Caco-2 (cell line): ENCODE results near the gene ALKBH5. TPM values are rescaled to one million over a fixed set of nuclear protein-coding genes. Genes with fewer than 3 reads are reported as not detected.

Experiments used
- BruUV-seq: library from RNA; stranded (reverse); fragments of 400-500 nt; replicated peaks from 2 replicates; lab custom pipeline; 2021; lab: Mats Ljungman, UMichigan
- CTCF ChIA-PET: fragments of 300-600 bp; sonication (Branson Sonifier 250); formaldehyde crosslinking; loops from one replicate; lab custom pipeline; 2022; ENCODE audit warnings: antibody characterized with exemption; lab: Charles Lee
- POLR2A ChIA-PET: fragments of 300-600 bp; sonication (Branson Sonifier 250); formaldehyde crosslinking; loops from one replicate; lab custom pipeline; 2022; ENCODE audit warnings: antibody characterized with exemption; lab: Charles Lee
- DNase-seq, 2 experiments: peaks; one replicate each; pipeline versions ENCODE4 v3.0.0 to v3.0.0-alpha.2; 2020 to 2022
- H3K27me3 ChIP-seq: replicated peaks from 2 replicates; pipeline ENCODE4 v1.6.0; 2011; ENCODE audit warnings: low read length; ENCODE audit not compliant: control insufficient read depth, insufficient read depth
- H3K36me3 ChIP-seq: 2 replicates; pipeline ENCODE4 v1.5.1; 2011; ENCODE audit warnings: low read length; ENCODE audit not compliant: control insufficient read depth, insufficient read depth
- H3K4me1 ChIP-seq: fragments of 250-450 bp; sonication (Bioruptor Pico); 2 replicates; pipeline ENCODE4 v1.5.1; 2020; ENCODE audit warnings: mild to moderate bottlenecking
- H3K4me3 ChIP-seq: 2 replicates; pipeline ENCODE4 v1.5.1; 2011; ENCODE audit warnings: low read depth, mild to moderate bottlenecking, control low read depth, low read length
- H3K9me3 ChIP-seq: fragments of 250-450 bp; sonication (Bioruptor Pico); 2 replicates; pipeline ENCODE4 v1.5.1; 2020; ENCODE audit warnings: mild to moderate bottlenecking, moderate library complexity
- H3K27ac Mint-ChIP-seq: one replicate; pipeline ENCODE4 v1.8.0; 2022; ENCODE audit warnings: mixed read lengths; ENCODE audit not compliant: unreplicated experiment
- H3K27me3 Mint-ChIP-seq: one replicate; pipeline ENCODE4 v1.8.0; 2022; ENCODE audit warnings: mixed read lengths; ENCODE audit not compliant: insufficient read depth, unreplicated experiment
- H3K36me3 Mint-ChIP-seq: one replicate; pipeline ENCODE4 v1.8.0; 2022; ENCODE audit warnings: mild to moderate bottlenecking, mixed read lengths; ENCODE audit not compliant: insufficient read depth, unreplicated experiment
- H3K4me1 Mint-ChIP-seq: one replicate; pipeline ENCODE4 v1.8.0; 2022; ENCODE audit warnings: low read depth, mixed read lengths; ENCODE audit not compliant: unreplicated experiment
- H3K4me3 Mint-ChIP-seq: one replicate; pipeline ENCODE4 v1.8.0; 2022; ENCODE audit warnings: mild to moderate bottlenecking, moderate library complexity, mixed read lengths; ENCODE audit not compliant: unreplicated experiment
- H3K9me3 Mint-ChIP-seq: one replicate; pipeline ENCODE4 v1.8.0; 2022; ENCODE audit warnings: mixed read lengths; ENCODE audit not compliant: unreplicated experiment
- intact Hi-C: fragments of 100-400 bp; cut with micrococcal nuclease; formaldehyde crosslinking; loops from one replicate; pipeline ENCODE4 v1.10.0; 2022; ENCODE audit not compliant: unreplicated experiment
- total RNA-seq: library from RNA; stranded (reverse); gene quantifications from 2 replicates; pipeline ENCODE4 v1.2.3, GENCODE V29; 2022
- TF ChIP-seq, protein P1 (sequence below), 2 experiments: fragments of 200-600 bp in 1 of 2; IDR thresholded peaks; 1 replicate in 1 of 2; 2 replicates in 1 of 2; pipeline versions ENCODE4 v1.5.1 to v1.8.0; 2011 to 2022; ENCODE audit warnings: antibody characterized with exemption in 1 of 2, control low read depth in 1 of 2, inconsistent platforms in 1 of 2, low read depth in 1 of 2, low read length in 1 of 2, mild to moderate bottlenecking in 1 of 2, moderate library complexity in 1 of 2; ENCODE audit not compliant: insufficient read depth in 1 of 2, severe bottlenecking in 1 of 2, unreplicated experiment in 1 of 2

The ALKBH5 gene
- total RNA-seq, 1 experiment from 2014 or later = 101 TPM

- no peaks in the 10 kb centered on the region for H3K27me3 Mint-ChIP-seq
- H3K36me3 Mint-ChIP-seq = no peaks in the 10 kb centered on the region
- POLR2A ChIA-PET = no interaction called here
- Histone ChIP-seq H3K27me3 (no peaks in the 10 kb centered on the region), H3K36me3 (no peaks in the 10 kb centered on the region), H3K4me1 (no peaks in the 10 kb centered on the region), H3K9me3 (no peaks in the 10 kb centered on the region), H3K4me3 (no peak overlapping the region)
- TF ChIP-seq, protein P1, sequence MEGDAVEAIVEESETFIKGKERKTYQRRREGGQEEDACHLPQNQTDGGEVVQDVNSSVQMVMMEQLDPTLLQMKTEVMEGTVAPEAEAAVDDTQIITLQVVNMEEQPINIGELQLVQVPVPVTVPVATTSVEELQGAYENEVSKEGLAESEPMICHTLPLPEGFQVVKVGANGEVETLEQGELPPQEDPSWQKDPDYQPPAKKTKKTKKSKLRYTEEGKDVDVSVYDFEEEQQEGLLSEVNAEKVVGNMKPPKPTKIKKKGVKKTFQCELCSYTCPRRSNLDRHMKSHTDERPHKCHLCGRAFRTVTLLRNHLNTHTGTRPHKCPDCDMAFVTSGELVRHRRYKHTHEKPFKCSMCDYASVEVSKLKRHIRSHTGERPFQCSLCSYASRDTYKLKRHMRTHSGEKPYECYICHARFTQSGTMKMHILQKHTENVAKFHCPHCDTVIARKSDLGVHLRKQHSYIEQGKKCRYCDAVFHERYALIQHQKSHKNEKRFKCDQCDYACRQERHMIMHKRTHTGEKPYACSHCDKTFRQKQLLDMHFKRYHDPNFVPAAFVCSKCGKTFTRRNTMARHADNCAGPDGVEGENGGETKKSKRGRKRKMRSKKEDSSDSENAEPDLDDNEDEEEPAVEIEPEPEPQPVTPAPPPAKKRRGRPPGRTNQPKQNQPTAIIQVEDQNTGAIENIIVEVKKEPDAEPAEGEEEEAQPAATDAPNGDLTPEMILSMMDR (IDR thresholded peaks at IDR 0.05; ENCODE audit: insufficient read depth in 1 of 2, low read depth in 1 of 2, low read length in 1 of 2, severe bottlenecking in 1 of 2, unreplicated experiment in 1 of 2) = no peak
- no peak for DNase-seq
- no peak overlapping the region for H3K4me3 Mint-ChIP-seq
- H3K4me1 Mint-ChIP-seq = peaks cover 6% of the 10 kb centered on the region
- CTCF ChIA-PET = no interaction called here
- no peak overlapping the region for H3K27ac Mint-ChIP-seq
- no TSS peak for BruUV-seq
- intact Hi-C loops = no loop called here
- no peaks in the 10 kb centered on the region for H3K9me3 Mint-ChIP-seq
These were observed 36.6 kb upstream of the ALKBH5 start for GRCh38 chr17:18146980-18147379.

DNA sequence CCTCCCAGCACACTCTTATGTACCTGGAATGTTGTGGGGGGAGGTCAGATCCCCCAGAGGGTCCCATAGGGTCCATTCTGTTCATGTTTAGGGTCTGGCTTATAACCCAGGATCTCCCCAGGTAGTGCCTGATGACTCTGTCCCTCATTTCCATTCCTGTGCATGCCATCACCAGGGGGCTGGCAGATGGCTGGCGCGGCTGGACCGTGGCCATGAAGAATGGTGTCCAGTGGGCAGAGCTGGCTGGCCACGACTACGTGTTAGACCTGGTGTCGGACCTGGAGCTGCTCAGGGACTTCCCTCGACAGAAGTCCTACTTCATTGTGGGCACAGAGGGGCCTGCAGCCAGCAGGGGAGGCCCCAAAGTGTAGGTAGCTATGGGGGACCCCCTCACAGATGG is 35.0 kb upstream of the ALKBH5 start:
- H3K36me3 ChIP-seq = no peaks in the 10 kb centered on the region
- BruUV-seq = no TSS peak
- Mint-ChIP-seq H3K9me3 (no peaks in the 10 kb centered on the region), H3K36me3 (no peaks in the 10 kb centered on the region), H3K4me1 (peaks cover under 1% of the 10 kb centered on the region), H3K27ac (no peak overlapping the region), H3K4me3 (no peak overlapping the region), H3K27me3 (no peaks in the 10 kb centered on the region)
- H3K4me1 ChIP-seq = no peaks in the 10 kb centered on the region
- POLR2A ChIA-PET = no interaction called here
- CTCF ChIA-PET = no interaction called here
- H3K27me3 ChIP-seq = no peaks in the 10 kb centered on the region
- DNase-seq = no peak
- H3K9me3 ChIP-seq = no peaks in the 10 kb centered on the region
- TF ChIP-seq, protein P1 (IDR thresholded peaks at IDR 0.05; ENCODE audit: insufficient read depth in 1 of 2, low read depth in 1 of 2, low read length in 1 of 2, severe bottlenecking in 1 of 2, unreplicated experiment in 1 of 2) = no peak
- intact Hi-C loops = no loop called here
- H3K4me3 ChIP-seq = no peak overlapping the region

GRCh38 chr17:18151290-18151689 is 32.3 kb upstream of the ALKBH5 start:
- ChIA-PET CTCF (no interaction called here), POLR2A (no interaction called here)
- no peak overlapping the region for H3K4me3 ChIP-seq
- Mint-ChIP-seq H3K27ac (no peak overlapping the region), H3K4me3 (no peak overlapping the region), H3K27me3 (no peaks in the 10 kb centered on the region), H3K4me1 (no peaks in the 10 kb centered on the region), H3K36me3 (no peaks in the 10 kb centered on the region), H3K9me3 (no peaks in the 10 kb centered on the region)
- H3K36me3 ChIP-seq = no peaks in the 10 kb centered on the region
- peaks cover 3% of the 10 kb centered on the region; the same call in 1 of the 2 replicates for H3K4me1 ChIP-seq
- no peaks in the 10 kb centered on the region for H3K27me3 ChIP-seq
- no peaks in the 10 kb centered on the region for H3K9me3 ChIP-seq
- BruUV-seq = no TSS peak
- no peak for DNase-seq
- intact Hi-C loops = no loop called here
- TF ChIP-seq, protein P1 (IDR thresholded peaks at IDR 0.05; ENCODE audit: insufficient read depth in 1 of 2, low read depth in 1 of 2, low read length in 1 of 2, severe bottlenecking in 1 of 2, unreplicated experiment in 1 of 2) = no peak
